NCI-H146 treated with DMSO at 0.1 percent for 48 hours (cell line): Measurements from ENCODE around the gene ENTPD1.
"Not testable (repeated sequence)": the region's sequence is repeated elsewhere in the genome, so short reads cannot be mapped to it uniquely, and the experiment has no call there.

ENCODE experiments used
- DNase-seq: peaks from one replicate; lab custom pipeline; 2025; ENCODE audit not compliant: unreplicated experiment; lab: John Stamatoyannopoulos, UW

Gene ENTPD1

GRCh38 chr10:95861386-95861785, 105.4 kb downstream of the ENTPD1 start:
- no peak for DNase-seq

- peak; percentile 2 for DNase-seq
Measured at GRCh38 chr10:95864906-95865813, 109.2 kb downstream of the ENTPD1 start.

GRCh38 chr10:95865814-95866466, 110.0 kb downstream of the ENTPD1 start:
- no peak for DNase-seq

GRCh38 chr10:95866467-95866842, 110.5 kb downstream of the ENTPD1 start:
- no peak for DNase-seq

GRCh38 chr10:95867866-95868265, 111.9 kb downstream of the ENTPD1 start:
- DNase-seq = no peak

GRCh38 chr10:95872158-95872711, 116.3 kb downstream of the ENTPD1 start:
- no peak for DNase-seq

- no peak for DNase-seq
Measured at GRCh38 chr10:95873139-95873538, 117.2 kb downstream of the ENTPD1 start.

- DNase-seq = no peak
Measured at GRCh38 chr10:95873651-95874050, 117.7 kb downstream of the ENTPD1 start.

GRCh38 chr10:95874783-95875182, 118.8 kb downstream of the ENTPD1 start:
- DNase-seq = not testable (repeated sequence)

GRCh38 chr10:95876756-95877155, 120.8 kb downstream of the ENTPD1 start:
- DNase-seq = no peak

GRCh38 chr10:95877881-95878280, 121.9 kb downstream of the ENTPD1 start:
- no peak for DNase-seq

- DNase-seq = no peak
Measured at GRCh38 chr10:95880704-95881103, 124.7 kb downstream of the ENTPD1 start.

- no peak for DNase-seq
Measured at GRCh38 chr10:95881316-95881715, 125.4 kb downstream of the ENTPD1 start.

- DNase-seq = no peak
Measured at GRCh38 chr10:95889830-95890229, 133.9 kb downstream of the ENTPD1 start.

- DNase-seq = no peak
Measured at GRCh38 chr10:95896071-95896850, 140.3 kb downstream of the ENTPD1 start.

GRCh38 chr10:95905897-95906580, 150.1 kb downstream of the ENTPD1 start:
- DNase-seq = not testable (repeated sequence)

GRCh38 chr10:95906677-95907455, 150.9 kb downstream of the ENTPD1 start:
- DNase-seq = peak; percentile 10

- peak; percentile 65 for DNase-seq
Measured at GRCh38 chr10:95907456-95908253, 151.7 kb downstream of the ENTPD1 start, which contains the start of gene CC2D2B. TSS of gene CC2D2B (plus strand) at chr10:95907975. CDS start at chr10:95911324, 3,349 bp downstream.

GRCh38 chr10:95908450-95908849, 152.5 kb downstream of the ENTPD1 start:
- DNase-seq = no peak
